Vagina (tissue), 2 donors: Measurements from ENCODE around the gene WDR7. TPM values are rescaled to one million over a fixed set of nuclear protein-coding genes. Genes with fewer than 3 reads are reported as not detected.

Source experiments
- DNase-seq, 2 donors: peaks; one replicate each; pipeline ENCODE4 v3.0.0-alpha.2; 2017; ENCODE audit errors: extremely low spot score in 2 of 2
- H3K27ac ChIP-seq: fragments of 200-600 bp; sonication (generic); one replicate; pipeline ENCODE4 v1.5.1; 2019
- H3K27me3 ChIP-seq: fragments of 200-600 bp; sonication (generic); one replicate; pipeline ENCODE4 v1.5.1; 2019
- H3K36me3 ChIP-seq, 2 donors: fragments of 200-600 bp; sonication (generic); one replicate each; pipeline ENCODE4 v1.5.1; 2017 to 2019
- H3K4me1 ChIP-seq: fragments of 200-600 bp; sonication (generic); one replicate; pipeline ENCODE4 v1.5.1; 2019
- H3K4me3 ChIP-seq, 2 donors: fragments of 200-600 bp; sonication (generic); 1 replicate in 1 of 2; 2 replicates in 1 of 2; pipeline ENCODE4 v1.5.1; 2016 to 2019
- H3K9me3 ChIP-seq: fragments of 200-600 bp; sonication (generic); one replicate; pipeline ENCODE4 v1.5.1; 2019
- POLR2A ChIP-seq, 2 donors: fragments of 450-650 bp; IDR thresholded peaks; one replicate each; pipeline ENCODE4 v1.6.1; 2017; ENCODE audit warnings: antibody characterized with exemption in 2 of 2, mild to moderate bottlenecking in 2 of 2, moderate library complexity in 2 of 2
- POLR2AphosphoS5 ChIP-seq, 2 donors: sonication (generic); formaldehyde crosslinking; IDR thresholded peaks; one replicate each; pipeline ENCODE4 v1.9.0; 2017; ENCODE audit warnings: antibody characterized with exemption in 2 of 2, mild to moderate bottlenecking in 2 of 2, low read depth in 1 of 2; ENCODE audit not compliant: insufficient read depth in 1 of 2
- intact Hi-C: fragments of 100-400 bp; cut with DNase I; formaldehyde crosslinking; loops from one replicate; pipeline ENCODE4 v1.15.1; 2023
- total RNA-seq: library from RNA; depleted of rRNA; stranded (reverse); fragments of >200 nt; gene quantifications from one replicate; pipeline ENCODE4 v1.2.3, GENCODE V29; 2016
- TF ChIP-seq, protein P1 (sequence below), 3 experiments: fragments of 450-650 bp in 2 of 3; fragments of 200-600 bp in 1 of 3; sonication (generic) in 1 of 3; IDR thresholded peaks; one replicate each; pipeline ENCODE4 v1.5.1; 2017 to 2019; ENCODE audit warnings: antibody characterized with exemption in 3 of 3, mild to moderate bottlenecking in 2 of 3, moderate library complexity in 2 of 3

WDR7 gene
- total RNA-seq, 1 donor from 2014 or later = 26.3 TPM

DNA sequence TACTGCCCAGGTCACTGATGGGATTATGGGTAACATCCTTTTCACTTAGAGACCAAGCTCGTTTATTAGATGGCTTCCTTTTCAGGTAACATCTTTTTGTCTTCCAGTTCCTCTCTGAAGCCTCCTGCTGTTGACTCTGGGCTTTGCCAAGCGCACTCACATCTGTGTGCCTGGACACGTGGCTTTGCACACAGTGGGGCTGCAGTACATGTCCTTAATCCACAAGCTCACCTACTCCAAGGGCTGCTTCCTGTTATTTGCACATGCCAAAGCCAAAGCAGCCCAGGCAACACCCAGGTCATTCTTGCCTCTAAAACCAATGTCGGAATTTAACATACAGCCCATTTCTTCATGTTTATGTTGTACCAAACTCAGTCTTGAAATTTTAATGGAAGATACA lies 371.6 kb downstream of the WDR7 start:
- intact Hi-C loops = no loop called here
- TF ChIP-seq, protein P1, sequence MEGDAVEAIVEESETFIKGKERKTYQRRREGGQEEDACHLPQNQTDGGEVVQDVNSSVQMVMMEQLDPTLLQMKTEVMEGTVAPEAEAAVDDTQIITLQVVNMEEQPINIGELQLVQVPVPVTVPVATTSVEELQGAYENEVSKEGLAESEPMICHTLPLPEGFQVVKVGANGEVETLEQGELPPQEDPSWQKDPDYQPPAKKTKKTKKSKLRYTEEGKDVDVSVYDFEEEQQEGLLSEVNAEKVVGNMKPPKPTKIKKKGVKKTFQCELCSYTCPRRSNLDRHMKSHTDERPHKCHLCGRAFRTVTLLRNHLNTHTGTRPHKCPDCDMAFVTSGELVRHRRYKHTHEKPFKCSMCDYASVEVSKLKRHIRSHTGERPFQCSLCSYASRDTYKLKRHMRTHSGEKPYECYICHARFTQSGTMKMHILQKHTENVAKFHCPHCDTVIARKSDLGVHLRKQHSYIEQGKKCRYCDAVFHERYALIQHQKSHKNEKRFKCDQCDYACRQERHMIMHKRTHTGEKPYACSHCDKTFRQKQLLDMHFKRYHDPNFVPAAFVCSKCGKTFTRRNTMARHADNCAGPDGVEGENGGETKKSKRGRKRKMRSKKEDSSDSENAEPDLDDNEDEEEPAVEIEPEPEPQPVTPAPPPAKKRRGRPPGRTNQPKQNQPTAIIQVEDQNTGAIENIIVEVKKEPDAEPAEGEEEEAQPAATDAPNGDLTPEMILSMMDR (IDR thresholded peaks at IDR 0.05) = no peak
- TF ChIP-seq POLR2AphosphoS5 (IDR thresholded peaks at IDR 0.05; ENCODE audit: insufficient read depth in 1 of 2, low read depth in 1 of 2) (no peak), POLR2A (IDR thresholded peaks at IDR 0.05) (no peak)
- H3K36me3 ChIP-seq = peaks cover 0 to 9% of the 10 kb centered on the region in 2 donors
- no peak overlapping the region for H3K4me3 ChIP-seq
- H3K27me3 ChIP-seq = no peaks in the 10 kb centered on the region
- no peaks in the 10 kb centered on the region for H3K9me3 ChIP-seq
- no peak for DNase-seq
- H3K4me1 ChIP-seq = no peaks in the 10 kb centered on the region
- no peak overlapping the region for H3K27ac ChIP-seq

DNA sequence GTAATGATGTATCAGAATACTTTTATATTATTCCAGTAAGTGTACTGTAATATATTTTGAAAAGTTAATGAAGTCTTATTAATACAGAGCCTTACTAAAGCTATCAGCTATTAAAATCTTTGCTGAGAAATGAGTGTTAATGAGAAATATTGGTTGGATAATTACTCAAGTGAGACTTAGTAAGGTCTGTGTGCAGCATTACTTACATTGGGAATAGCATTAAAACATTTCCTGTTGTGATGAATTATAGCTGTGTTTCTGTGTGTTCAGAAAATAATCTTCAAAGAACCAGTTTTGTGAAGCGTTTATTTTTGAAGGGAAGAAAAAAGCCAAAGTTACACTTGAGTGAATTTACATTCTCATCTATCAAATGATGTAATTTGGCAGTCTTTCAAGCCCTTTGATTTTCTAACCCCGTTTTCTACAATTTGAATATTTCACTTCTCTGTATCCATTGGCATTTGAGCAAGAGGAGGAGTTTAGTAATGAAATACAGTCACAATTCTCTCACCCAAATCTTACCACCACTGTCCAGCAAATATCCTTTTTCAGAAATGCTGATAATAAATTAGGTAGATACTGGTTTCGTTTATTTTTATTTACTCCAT lies 372.2 kb downstream of the WDR7 start:
- Histone ChIP-seq H3K27me3 (no peaks in the 10 kb centered on the region), H3K4me1 (no peaks in the 10 kb centered on the region), H3K36me3 (peaks cover 0 to 12% of the 10 kb centered on the region in 2 donors), H3K9me3 (no peaks in the 10 kb centered on the region), H3K27ac (no peak overlapping the region), H3K4me3 (no peak overlapping the region)
- TF ChIP-seq, protein P1 (IDR thresholded peaks at IDR 0.05) = no peak
- TF ChIP-seq POLR2A (IDR thresholded peaks at IDR 0.05) (no peak), POLR2AphosphoS5 (IDR thresholded peaks at IDR 0.05; ENCODE audit: insufficient read depth in 1 of 2, low read depth in 1 of 2) (no peak)
- intact Hi-C loops = no loop called here
- no peak for DNase-seq

DNA sequence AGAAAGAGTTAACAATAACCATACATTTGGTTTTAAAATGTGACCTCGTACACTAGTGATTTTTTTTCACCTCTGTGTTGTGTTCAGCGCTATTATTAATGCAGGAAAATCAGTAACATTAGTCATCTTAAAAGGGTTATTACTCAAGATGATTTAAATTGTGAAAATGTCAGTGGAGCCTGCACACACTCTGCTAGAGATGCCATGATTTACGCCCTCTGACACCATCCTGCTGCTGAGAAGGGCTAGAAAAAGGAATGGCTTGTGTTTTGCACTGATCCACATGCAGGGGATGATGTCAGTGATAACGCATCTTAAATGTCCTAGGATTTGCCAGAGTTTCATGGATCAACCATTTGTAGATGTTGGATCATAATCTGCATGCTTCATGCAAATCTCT lies 374.4 kb downstream of the WDR7 start:
- Histone ChIP-seq H3K9me3 (no peaks in the 10 kb centered on the region), H3K36me3 (peaks cover 0 to 31% of the 10 kb centered on the region in 2 donors)

DNA sequence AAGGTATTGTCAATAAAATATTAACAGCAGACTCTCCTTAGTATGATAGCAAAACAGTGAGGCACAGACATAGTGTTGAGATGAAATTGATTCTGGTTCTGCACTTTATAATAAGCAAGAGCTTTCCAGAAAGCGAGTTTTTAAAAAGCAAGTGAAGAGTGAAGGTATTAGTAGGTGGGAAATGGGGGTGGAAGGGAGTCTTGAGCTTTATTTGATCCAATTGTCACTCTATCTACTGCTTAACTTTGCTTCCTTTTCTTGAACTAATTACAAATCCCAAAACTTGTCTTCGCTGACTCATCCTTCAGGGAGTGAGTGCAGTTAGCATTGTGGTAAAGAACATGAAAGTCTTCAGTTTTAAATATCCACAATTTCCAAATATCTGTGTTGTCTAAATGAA lies 375.2 kb downstream of the WDR7 start:
- Histone ChIP-seq H3K27me3 (no peaks in the 10 kb centered on the region), H3K9me3 (no peaks in the 10 kb centered on the region), H3K4me3 (no peak overlapping the region), H3K4me1 (no peaks in the 10 kb centered on the region), H3K27ac (no peak overlapping the region), H3K36me3 (peaks cover 0 to 33% of the 10 kb centered on the region in 2 donors)
- DNase-seq = no peak
- TF ChIP-seq, protein P1 (IDR thresholded peaks at IDR 0.05) = no peak
- TF ChIP-seq POLR2A (IDR thresholded peaks at IDR 0.05) = no peak
- TF ChIP-seq POLR2AphosphoS5 (IDR thresholded peaks at IDR 0.05; ENCODE audit: insufficient read depth in 1 of 2, low read depth in 1 of 2) = no peak
- intact Hi-C loops = no loop called here

More for the DNA sequence above, 374.4 kb downstream of the WDR7 start:
- no peak for DNase-seq
- Histone ChIP-seq H3K4me1 (no peaks in the 10 kb centered on the region), H3K4me3 (no peak overlapping the region), H3K27me3 (no peaks in the 10 kb centered on the region), H3K27ac (no peak overlapping the region)
- intact Hi-C loops = no loop called here
- TF ChIP-seq POLR2AphosphoS5 (IDR thresholded peaks at IDR 0.05; ENCODE audit: insufficient read depth in 1 of 2, low read depth in 1 of 2) = no peak
- no peak for TF ChIP-seq POLR2A (IDR thresholded peaks at IDR 0.05)
- TF ChIP-seq, protein P1 (IDR thresholded peaks at IDR 0.05) = no peak

DNA sequence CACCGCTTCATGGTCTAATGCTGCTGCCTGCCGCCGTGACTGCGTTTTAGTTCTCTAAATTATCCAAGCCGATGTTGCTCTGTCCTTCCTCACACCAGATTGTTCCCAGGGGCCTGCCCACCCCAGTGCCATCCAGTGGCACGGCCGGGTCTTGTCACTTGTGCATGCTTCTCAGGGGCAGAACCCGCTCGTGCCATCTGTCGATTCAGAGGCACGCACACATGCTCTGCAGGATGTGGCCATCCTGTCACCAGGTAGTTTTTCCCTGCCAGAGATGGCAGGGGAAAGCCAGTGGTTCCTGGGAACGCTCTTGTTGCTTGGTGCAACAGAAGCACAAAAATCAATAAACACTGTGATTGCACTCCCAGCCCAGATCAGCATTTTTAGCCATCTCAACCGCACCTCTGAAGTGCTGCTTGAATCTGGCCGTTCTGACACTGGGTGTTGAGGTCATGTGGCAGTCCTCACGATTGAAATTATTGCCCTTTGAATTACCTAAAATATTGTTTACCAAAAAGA lies 376.1 kb downstream of the WDR7 start:
- intact Hi-C loops = no loop called here
- H3K4me1 ChIP-seq = no peaks in the 10 kb centered on the region
- H3K27me3 ChIP-seq = no peaks in the 10 kb centered on the region
- DNase-seq = no peak
- no peak overlapping the region for H3K4me3 ChIP-seq
- no peaks in the 10 kb centered on the region for H3K9me3 ChIP-seq
- H3K36me3 ChIP-seq = peaks cover 0 to 33% of the 10 kb centered on the region in 2 donors
- no peak overlapping the region for H3K27ac ChIP-seq
- TF ChIP-seq POLR2A (IDR thresholded peaks at IDR 0.05) = no peak
